HG02885 (cell line): ENCODE data around the gene DHX58.

Experiments used
- ATAC-seq: cut with Tn5 transposase; IDR thresholded peaks from one replicate; pipeline ENCODE4 v1.9.1; 2021; ENCODE audit warnings: mild to moderate bottlenecking; ENCODE audit not compliant: unreplicated experiment, poor library complexity

Gene DHX58

GRCh38 chr17:42087736-42088705 is 24.5 kb downstream of the DHX58 start:
- ATAC-seq = no peak

- no peak for ATAC-seq
Measured at GRCh38 chr17:42087042-42087701, 25.3 kb downstream of the DHX58 start.

GRCh38 chr17:42081516-42082129 is 30.9 kb downstream of the DHX58 start:
- no peak for ATAC-seq

- no peak for ATAC-seq
Measured at GRCh38 chr17:42079541-42079940, 33.0 kb downstream of the DHX58 start.

GRCh38 chr17:42078396-42079043 is 34.0 kb downstream of the DHX58 start:
- no peak for ATAC-seq

GRCh38 chr17:42077755-42078154 is 34.8 kb downstream of the DHX58 start:
- no peak for ATAC-seq

GRCh38 chr17:42076797-42077559 is 35.5 kb downstream of the DHX58 start:
- no peak for ATAC-seq

- no peak for ATAC-seq
Measured at GRCh38 chr17:42075789-42076188, 36.7 kb downstream of the DHX58 start.

- no peak for ATAC-seq
Measured at GRCh38 chr17:42072323-42073187, 40.0 kb downstream of the DHX58 start.

GRCh38 chr17:42071810-42072209 is 40.7 kb downstream of the DHX58 start:
- no peak for ATAC-seq

GRCh38 chr17:42068979-42069378 is 43.5 kb downstream of the DHX58 start:
- ATAC-seq = no peak

- ATAC-seq = no peak
Measured at GRCh38 chr17:42067371-42068091, 45.0 kb downstream of the DHX58 start.

GRCh38 chr17:42065201-42065600 is 47.3 kb downstream of the DHX58 start:
- ATAC-seq = no peak

GRCh38 chr17:42062681-42063080 is 49.8 kb downstream of the DHX58 start:
- no peak for ATAC-seq

GRCh38 chr17:42061646-42062487 is 50.6 kb downstream of the DHX58 start:
- ATAC-seq = no peak

GRCh38 chr17:42060231-42060630 is 52.3 kb downstream of the DHX58 start:
- ATAC-seq = no peak

GRCh38 chr17:42059815-42060214 is 52.7 kb downstream of the DHX58 start:
- no peak for ATAC-seq
